DMS53 (cell line): ENCODE data around the gene ENTPD2.

Experiments used
- DNase-seq: peaks from one replicate; lab custom pipeline; 2025; lab: John Stamatoyannopoulos, UW

Gene ENTPD2

DNA sequence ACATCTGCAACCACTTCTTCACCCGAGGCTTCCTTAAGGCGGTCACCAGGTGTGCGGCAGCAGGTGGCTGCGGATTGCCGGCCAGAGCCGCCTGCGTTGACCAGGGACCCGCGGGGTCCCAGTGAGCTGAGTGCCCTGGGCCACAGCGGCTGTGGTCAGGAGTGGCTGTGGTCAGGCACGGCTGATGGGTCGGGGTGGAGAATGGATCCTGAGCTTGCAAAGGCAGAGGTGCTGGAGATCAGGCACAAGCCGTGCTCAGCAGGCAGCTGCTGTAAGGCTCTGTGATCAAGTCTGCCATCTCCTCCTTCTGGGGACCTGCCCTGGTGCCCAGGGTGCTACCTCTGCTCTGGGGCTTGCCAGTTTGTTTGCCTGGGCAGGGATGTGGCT is 25.5 kb upstream of the ENTPD2 start:
- DNase-seq: no peak

DNA sequence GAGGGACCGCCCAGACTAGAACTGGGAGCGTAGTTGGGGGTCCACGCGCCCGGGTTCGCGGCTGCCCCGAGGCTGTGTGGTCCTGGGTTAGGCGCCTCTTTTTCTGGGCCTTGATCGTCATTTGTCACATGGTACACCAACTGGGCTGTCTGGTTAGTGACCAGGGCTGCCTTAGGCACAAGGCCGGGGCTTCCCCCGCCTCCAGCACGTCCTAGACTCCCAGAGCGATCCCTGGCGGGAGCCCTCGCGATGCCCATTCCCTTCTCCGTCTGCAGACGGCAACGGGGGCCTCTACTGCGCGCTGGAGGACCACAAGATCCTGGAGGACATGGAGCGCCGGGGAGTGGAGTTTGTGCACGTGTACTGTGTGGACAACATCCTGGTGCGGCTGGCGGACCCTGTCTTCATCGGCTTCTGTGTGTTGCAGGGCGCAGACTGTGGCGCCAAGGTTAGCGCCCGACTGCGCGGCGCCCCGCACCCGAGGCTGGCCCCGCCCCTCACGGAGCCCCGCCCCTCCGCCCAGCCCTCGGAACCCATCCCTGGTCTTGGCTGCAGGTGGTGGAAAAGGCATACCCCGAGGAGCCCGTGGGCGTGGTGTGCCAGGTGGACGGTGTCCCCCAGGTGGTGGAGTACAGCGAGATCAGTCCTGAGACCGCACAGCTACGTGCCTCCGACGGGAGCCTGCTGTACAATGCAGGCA is 25.0 kb upstream of the ENTPD2 start:
- DNase-seq: peak; percentile 90

DNA sequence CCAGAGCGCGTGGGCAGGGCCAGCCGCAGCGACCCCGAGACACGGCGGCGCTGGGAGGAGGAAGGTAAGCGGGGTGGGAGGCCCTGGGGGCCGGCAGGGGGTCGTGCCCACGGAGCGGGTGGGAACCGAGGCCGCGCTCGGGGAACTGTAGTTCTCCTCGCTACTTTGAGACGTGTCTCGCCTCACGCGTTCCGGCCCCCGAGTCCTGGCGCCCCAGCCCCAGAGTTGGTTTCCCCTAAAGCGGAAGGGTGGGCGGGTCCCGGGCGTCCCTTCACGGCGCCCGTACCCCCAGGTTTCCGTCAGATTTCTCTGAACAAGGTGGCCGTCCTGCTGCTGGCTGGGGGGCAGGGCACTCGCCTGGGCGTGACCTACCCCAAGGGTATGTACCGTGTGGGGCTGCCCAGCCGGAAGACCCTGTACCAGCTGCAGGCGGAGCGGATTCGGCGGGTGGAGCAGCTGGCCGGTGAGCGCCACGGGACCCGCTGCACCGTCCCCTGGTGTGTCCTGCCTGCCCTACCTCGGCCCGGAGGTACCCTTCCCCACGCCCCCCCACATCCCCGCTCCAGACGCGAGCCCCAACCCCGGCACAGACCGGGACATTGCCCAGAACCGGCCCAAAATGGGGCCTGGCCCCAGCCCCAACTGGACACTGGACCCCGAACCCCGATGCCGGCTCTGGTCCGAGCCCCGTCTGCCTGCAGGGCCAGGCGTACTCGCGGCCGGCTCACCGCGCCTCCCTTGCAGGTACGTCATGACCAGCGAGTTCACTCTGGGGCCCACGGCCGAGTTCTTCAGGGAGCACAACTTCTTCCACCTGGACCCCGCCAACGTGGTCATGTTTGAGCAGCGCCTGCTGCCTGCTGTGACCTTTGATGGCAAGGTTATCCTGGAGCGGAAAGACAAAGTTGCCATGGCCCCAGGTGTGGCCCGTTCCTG is 24.2 kb upstream of the ENTPD2 start:
- peak; percentile 75 for DNase-seq

DNA sequence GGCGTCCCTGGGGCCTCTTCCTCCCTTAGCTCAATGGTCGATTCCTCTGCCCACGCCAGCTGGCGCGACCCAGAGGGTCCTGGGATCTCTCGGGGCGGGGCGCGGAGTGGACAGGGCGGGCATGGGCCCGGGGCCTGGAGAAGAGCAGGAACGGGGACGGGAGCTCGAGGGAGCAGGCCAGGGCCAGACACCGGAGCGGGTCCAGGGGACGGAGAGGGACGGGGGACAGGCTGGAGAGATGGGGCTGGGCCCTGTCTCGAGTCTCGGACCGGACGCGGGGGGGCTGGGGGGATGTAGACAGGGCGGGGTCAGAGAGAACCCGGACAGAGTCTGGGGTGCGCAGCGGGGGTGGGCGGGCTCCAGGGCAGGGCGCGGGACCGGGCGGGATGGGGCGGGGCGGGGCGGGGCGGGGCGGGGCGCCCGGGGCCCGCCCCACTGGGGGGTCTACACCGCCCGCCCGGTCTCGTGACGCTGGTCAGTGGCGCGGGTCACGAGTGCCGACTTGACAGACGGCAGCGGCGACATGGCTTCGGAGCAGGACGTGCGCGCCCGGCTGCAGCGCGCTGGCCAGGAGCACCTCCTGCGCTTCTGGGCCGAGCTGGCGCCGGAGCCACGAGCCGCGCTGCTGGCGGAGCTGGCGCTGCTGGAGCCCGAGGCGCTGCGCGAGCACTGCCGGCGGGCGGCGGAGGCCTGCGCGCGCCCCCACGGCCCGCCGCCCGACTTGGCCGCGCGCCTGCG is 23.3 kb upstream of the ENTPD2 start, which contains the start of gene UAP1L1:
UAP1L1 (plus strand) TSS at position 508 of the 738 bp plus-strand sequence; CDS start at position 524, 16 bp downstream.
- peak; percentile 80 for DNase-seq

DNA sequence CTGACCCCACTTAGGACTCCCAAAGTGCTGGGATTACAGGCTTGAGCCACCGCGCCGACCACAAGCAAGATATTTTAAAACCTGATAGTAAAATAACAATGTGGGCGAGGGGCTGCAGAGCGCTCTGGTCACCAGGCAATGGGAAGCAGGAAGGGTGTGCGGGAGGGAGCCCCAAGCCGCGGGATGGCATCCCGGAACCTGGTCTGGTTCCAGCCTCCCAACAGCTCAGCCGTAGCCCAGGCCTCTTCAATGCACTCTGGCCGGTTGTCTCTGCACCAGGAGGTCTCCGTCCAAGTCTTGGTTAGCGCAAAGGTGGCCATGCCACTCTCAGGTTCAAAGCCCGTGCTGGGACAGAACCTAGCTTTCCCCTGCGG is 22.8 kb upstream of the ENTPD2 start:
- DNase-seq: no peak

DNA sequence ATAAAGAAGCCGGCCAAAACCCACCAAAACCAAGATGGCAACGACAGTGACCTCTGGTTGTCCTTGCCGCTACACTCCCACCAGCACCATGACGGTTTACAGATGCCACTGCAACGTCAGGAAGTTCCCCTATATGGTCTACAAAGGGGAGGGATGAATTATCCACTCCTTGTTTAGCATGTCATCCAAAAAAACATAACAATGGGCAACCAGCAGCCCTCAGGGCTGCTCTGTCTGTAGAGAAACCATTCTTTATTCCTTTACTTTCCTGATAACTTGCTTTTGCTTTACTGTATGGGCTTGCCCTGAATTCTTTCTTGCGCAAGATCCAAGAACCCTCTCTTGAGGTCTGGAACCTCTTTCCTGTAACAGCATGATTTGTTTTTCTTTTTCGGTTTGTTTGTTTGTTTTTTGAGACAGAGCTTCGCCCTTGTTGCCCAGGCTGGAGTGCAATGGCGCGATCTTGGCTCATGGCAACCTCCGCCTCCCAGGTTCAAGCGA is 21.5 kb upstream of the ENTPD2 start:
- no peak for DNase-seq

DNA sequence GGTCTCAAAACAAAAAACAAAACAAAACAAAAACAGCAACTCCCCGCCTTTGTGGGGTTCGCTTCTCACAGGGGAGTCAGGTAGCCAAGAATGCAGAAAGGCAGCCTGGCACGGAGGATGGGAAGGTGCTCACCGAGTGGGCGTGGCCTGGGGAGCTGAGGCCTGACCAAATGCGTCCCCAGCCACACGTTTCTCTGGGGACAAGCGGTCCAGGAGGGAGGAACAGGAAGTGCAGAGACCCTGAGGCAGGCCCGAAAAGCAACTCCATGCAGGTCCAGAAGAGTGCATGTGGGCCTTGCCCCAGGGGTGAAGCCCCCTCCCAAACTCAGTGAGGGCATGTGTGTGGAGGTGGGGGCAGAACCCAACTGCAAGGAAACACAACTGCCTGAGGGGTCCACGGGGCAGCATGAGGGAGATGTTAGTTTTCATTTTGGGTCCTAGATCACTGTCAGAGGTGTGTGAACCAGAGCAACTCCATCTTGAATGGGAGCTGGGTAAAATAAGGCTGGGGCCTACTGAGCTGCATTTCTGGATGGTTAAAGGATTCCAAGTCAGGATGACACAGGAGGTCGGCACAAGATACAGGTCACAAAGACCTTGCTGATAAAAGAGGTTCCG is 20.9 kb upstream of the ENTPD2 start:
- DNase-seq: no peak

DNA sequence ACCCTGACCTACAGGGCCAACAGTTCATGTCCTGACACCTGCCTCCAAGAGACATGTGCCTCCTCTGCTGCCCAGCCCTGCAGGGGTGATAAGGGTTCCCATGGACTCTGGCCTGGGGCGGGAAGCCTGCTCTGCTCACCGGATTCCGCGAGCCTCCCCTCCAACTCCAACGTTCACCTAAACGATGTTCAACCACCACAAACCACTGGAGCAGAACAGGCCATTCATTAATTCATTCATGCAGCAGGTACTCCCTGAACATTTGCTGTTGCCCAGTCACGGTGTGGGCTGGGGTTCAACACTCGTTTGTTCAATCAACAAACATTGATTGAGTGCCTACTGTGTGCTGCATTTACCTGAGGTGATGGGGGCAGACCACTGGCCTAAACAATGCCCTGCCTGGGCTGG is 20.1 kb upstream of the ENTPD2 start:
- DNase-seq: no peak

DNA sequence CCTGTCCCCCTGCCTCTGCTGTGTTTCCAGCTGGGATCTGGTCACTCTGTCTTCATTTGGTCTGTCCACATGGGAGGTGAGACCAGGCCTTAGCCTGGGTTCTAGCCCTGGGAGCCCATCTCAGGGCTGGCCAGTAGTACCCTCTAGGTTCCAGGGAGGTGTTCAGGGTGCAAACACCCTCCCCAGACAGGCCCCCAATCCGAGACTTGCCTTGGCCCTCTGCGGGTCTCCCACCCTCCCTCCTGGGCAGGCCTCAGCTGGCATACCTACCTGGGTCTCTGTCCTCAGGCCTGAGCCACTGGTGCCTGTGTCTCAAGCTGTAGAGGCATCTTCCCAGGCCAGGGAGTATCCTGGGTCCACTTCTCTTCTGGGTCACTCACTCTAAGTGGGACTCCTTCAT is 17.4 kb upstream of the ENTPD2 start:
- no peak for DNase-seq

DNA sequence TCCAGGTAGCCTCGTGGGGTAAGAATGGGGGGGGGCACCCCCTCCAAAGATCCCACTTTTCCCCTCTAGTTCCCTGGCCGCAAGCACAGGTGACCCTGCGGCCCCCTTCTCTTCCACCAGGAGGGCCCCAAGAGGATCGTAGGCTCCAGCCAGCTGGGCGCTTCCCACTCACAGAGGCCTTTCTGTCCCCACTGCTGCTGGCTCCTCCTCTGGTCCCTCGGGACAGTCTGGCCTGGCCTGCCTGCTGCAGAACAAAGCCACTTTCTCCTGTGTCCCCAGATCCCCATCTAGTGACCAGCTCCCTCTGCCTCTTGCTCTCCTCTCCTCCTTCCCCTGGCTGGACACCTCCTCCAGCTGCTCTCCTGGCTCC is 17.0 kb upstream of the ENTPD2 start:
- DNase-seq: peak; percentile 84

DNA sequence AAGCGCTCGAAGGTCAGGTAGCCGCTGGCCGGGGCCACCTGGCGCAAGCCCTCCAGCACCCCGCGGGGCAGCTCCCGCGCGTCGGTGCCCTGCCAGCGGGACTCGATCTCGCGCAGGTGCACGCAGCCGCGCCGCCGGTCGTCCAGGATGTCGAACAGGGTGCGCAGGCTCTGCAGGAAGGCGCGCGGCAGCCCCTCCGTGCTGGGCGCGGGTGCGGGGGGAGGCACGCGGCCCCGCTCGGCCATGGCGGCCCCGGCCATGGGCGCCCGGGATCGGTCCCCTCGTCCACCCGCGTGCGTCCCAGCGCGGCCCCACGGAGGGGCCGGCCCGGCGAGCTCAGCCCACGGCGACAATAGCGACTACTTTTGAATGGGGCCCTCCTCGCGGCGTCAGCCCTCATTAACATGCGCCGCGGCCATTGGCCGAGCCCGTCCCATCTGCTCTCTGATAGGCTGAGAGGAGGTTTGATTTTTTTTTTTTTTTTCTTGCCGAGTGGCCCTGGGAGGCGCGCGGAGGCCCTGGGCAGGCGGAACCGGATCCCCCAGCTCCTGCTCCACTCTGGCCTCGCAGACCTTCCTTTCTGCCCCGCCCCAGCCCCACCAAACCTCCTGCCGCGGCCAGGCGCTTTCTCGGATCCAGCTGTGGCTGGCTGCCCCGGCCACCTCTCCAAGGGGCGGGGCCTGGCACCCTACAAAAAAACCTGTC is 16.5 kb upstream of the ENTPD2 start, which contains the start of gene SAPCD2:
SAPCD2 (minus strand) TSS at position 357 of the 705 bp plus-strand sequence; CDS start at position 260, 97 bp downstream.
- DNase-seq: peak; percentile 99

DNA sequence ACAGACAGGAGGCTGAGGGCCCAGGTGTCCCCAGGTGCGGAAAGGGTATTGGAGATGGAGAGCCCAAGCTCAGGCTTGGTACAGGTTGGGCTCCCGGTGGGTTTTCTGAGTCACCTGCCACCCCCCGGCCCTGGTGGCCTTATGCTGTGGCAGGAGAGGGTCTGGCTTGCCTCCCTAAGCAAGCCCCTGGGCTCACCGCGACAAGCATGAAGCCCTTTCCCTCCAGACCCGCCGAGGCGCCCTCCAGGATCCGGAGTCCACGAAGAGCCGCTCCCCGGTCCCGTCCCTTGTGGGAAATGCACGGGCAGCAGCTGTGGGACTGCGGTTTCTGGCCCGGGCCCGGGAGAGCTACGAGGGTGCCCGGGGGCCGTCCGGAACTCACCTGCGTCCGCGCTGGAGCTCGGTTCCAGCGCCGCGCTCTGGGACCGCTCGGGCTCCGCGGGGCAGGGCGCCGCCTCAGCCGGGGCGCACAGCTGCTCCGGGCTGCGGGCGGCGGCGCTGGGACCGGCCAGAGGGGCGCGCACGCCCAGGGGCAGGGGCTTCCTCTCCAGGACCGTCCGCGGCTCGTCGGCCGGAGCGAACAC is 15.7 kb upstream of the ENTPD2 start:
- DNase-seq: peak; percentile 67

DNA sequence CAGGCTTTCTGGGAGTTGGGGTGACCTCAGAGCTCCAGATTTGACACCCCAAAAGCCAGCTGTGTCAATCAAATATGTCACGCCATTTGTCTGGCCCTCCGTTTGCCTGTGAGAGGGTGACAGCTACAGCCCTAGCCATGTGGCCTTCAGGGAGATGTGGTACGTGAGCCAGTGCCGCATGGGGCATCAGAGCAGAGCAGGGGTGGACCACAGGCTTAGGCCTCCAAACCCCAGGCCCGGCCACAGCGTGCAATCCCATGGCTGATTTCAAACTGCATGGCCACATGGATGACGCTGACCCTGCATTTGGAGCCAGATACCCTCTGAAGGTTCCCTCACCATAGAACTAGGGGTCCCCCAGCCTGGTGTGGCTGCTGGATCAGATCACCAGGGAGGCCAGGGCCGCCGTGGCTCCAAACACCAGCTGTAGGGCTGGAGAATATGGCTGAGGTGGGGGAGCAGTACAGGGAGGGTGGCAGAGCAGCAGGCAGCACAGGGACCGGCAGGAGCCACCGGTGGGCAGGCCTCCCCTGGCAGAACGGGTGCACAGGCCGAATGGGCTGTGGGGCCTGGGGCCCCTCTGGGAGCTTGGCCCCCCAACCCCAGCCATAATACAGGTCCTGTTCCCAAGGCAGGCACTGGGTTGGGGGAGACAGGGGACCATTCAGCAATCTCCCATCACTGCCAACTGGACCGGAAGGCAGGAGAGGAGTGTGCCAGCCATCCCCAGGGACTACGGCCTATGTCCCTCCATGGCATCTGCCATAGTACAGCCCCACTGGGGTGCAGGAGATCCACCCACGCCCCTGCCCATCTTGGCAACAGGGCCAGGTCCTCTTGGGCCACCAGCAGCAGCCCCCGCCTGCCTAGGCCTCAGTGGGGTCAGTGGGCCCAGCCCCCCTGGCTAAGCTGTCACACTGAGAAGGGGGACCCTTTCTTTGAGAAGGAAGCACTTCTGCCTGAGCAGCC is 15.0 kb upstream of the ENTPD2 start:
- DNase-seq: peak; percentile 56

DNA sequence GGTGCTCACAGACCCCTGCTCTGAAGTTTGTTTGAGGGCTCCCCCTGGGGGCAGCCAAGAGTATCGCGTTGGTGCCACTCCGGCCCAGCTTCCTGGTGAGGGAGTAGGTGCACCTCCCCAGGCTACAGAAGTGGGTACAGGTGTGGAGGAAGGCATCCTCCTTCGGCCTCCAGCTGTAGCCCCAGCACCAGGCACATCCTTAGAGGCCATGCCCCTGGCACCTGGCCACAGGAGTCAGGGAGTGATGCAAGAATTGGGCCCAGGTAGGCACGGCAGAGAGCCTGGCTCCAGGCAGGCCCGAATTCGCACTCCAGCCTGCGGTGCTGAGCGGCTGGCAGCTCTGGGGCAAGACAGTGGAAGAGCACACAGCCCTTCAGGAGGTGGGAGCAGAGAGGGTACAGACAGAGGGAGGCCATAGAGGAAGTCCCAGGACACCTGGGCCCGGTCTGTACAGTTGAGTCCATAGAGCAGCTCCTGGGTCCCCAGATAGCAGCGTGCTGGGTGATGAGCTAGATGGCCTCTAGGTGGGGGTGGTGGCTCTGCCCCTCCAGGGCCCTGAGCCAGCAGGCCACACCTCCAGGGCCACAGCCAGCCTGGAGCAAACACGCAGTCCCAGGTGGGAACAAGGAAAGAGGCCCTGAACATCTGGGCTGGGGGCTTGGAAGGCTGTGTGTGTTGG is 14.1 kb upstream of the ENTPD2 start:
- DNase-seq: peak; percentile 94

DNA sequence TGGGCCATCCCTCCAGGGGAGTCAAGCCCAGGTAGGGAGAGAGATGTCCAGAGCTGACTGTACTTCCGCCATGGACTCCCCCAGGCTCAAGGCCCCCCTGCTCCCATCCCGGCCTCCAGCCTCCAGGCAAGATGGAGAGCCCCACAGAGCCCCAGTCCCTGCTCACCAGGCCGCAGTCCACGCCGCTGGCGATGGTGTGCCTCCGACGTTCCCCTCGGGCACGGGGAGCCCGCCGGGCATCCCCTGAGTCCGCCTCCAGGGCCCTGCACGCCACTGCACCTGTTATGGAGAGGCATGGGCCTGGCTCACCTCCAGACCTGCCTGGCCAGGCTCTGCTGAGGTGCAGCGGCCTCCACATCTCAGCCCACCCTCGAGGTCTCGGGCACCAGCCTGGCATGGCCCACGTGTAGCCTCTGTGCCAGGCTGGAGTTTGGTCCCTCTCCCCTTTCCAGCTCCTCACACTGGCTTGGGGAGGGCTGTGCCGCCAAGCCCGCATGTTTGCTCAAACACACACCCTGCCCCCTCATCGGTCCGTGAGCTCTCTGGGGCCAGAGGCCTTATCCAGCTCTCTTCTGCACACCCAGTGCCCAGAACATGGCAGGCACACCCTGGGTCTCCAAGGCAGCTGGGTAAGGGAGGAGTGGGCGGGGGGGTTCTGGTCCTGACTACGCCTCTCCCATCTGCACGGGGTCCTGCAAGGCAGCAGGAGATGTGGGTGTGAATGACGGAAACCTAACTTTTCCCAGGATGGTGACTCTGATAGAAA is 12.4 kb upstream of the ENTPD2 start:
- DNase-seq: no peak

DNA sequence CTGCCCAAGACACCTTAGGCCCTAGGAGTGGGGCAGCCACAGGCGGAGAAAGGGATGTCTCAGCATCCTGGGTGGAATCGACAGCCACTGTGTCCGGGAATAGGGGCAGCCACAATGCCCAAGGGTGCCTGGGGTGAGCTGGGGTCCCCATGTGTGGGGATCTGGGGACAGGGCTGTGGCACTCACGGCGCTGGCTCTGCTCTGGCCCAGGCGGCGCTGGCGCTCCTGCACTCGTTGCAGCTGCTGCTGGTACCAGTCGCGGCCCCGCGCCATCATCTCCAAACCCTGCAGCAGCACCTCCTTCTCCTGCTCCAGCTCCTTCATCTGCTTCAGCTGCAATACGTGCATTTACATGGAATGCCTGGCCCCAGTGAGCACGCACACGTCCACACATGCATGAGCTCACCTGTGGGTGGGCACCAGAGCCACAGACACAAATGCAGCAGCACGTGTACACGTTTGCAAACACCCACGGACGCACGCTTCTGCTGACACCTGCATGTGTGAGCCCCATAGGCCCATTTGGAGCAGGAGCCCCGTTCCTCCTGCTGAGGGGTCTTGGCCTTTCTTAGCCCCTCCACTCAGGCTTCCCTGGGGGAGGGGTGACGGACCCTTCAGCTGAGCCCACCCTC is 11.6 kb upstream of the ENTPD2 start:
- DNase-seq: no peak

DNA sequence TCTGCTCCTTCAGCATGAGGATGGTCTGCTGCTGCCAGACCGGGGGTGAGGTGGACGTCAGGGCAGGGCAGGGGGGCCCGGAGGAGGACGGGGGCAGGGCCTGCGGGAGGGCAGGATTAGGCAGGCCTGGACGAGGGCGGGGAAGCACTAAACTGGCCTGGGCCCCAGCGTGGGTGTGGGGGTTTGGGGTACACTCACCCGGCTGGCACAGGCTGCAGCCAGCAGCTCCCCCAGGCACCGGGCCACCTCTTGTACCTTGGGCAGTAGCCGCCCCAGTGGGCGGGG is 11.0 kb upstream of the ENTPD2 start:
- no peak for DNase-seq
